Panc1 (cell line): ENCODE data around the gene C16orf78. TPM values are rescaled to one million over a fixed set of nuclear protein-coding genes. Genes with fewer than 3 reads are reported as not detected.

ENCODE experiments used
- ATAC-seq: fragments of 200-7000 bp; cut with Tn5 transposase; 2 replicates; pipeline ENCODE4 v1.9.1; 2020; ENCODE audit warnings: mild to moderate bottlenecking, moderate library complexity
- BruUV-seq: library from RNA; stranded (reverse); fragments of 400-500 nt; replicated peaks from 2 replicates; lab custom pipeline; 2021; lab: Mats Ljungman, UMichigan
- CTCF ChIA-PET: fragments of 300-600 bp; sonication (Branson Sonifier 250); formaldehyde crosslinking; loops from one replicate; lab custom pipeline; 2022; ENCODE audit warnings: antibody characterized with exemption; lab: Charles Lee
- POLR2A ChIA-PET: fragments of 300-600 bp; sonication (Branson Sonifier 250); formaldehyde crosslinking; loops from one replicate; lab custom pipeline; 2022; ENCODE audit warnings: antibody characterized with exemption; lab: Charles Lee
- DNase-seq: peaks from one replicate; pipeline ENCODE4 v3.0.0-alpha.2; 2010; ENCODE audit warnings: low read depth, low spot score
- H3K27ac ChIP-seq: 2 replicates; pipeline ENCODE4 v1.5.1; 2011; ENCODE audit warnings: mild to moderate bottlenecking, low read length, inconsistent platforms
- H3K27me3 ChIP-seq: fragments of 200-500 bp; sonication (Bioruptor generic); 2 replicates; pipeline ENCODE4 v1.6.0; 2014; ENCODE audit warnings: low read length, inconsistent platforms; ENCODE audit not compliant: control insufficient read depth, insufficient read depth
- H3K36me3 ChIP-seq: fragments of 200-500 bp; sonication (Bioruptor generic); 2 replicates; pipeline ENCODE4 v1.5.1; 2014; ENCODE audit warnings: inconsistent platforms, mild to moderate bottlenecking, low read length, moderate library complexity; ENCODE audit not compliant: control insufficient read depth, insufficient read depth
- H3K4me1 ChIP-seq: 2 replicates; pipeline ENCODE4 v1.5.1; 2011; ENCODE audit warnings: inconsistent platforms, mild to moderate bottlenecking, low read length, moderate library complexity; ENCODE audit not compliant: control insufficient read depth, insufficient read depth
- H3K4me3 ChIP-seq, 2 experiments: 2 replicates each; pipeline ENCODE4 v1.5.1; 2011 to 2012; ENCODE audit warnings: low read depth in 2 of 2, low read length in 2 of 2, mild to moderate bottlenecking in 2 of 2, inconsistent platforms in 1 of 2, moderate library complexity in 1 of 2
- H3K9me3 ChIP-seq: fragments of 200-500 bp; sonication (Bioruptor generic); 2 replicates; pipeline ENCODE4 v1.5.1; 2014; ENCODE audit warnings: low read depth, mild to moderate bottlenecking, inconsistent platforms, low read length, moderate library complexity; ENCODE audit not compliant: control insufficient read depth, insufficient read depth
- POLR2AphosphoS5 ChIP-seq: IDR thresholded peaks from 2 replicates; pipeline ENCODE4 v1.6.1; 2012; ENCODE audit warnings: mild to moderate bottlenecking, low read depth, low read length, moderate library complexity
- SIN3A ChIP-seq: IDR thresholded peaks from 2 replicates; pipeline ENCODE4 v1.6.1; 2012; ENCODE audit warnings: low read depth, mild to moderate bottlenecking, low read length, moderate library complexity, borderline replicate concordance; ENCODE audit not compliant: insufficient read depth
- TCF7L2 ChIP-seq: IDR thresholded peaks from 2 replicates; pipeline ENCODE4 v1.6.1; 2011; ENCODE audit warnings: mild to moderate bottlenecking, low read depth, low read length, inconsistent platforms
- in situ Hi-C: cut with HindIII; loops from 2 replicates; pipeline ENCODE4 v1.10.0; 2016; ENCODE audit warnings: low sequenced_read_pairs, low pct_unique_long_range_greater_than_20kb
- intact Hi-C: fragments of 100-400 bp; cut with micrococcal nuclease; formaldehyde crosslinking; loops from one replicate; pipeline ENCODE4 v1.10.0; 2022; ENCODE audit not compliant: unreplicated experiment
- total RNA-seq: library from RNA; stranded (reverse); gene quantifications from one replicate; pipeline ENCODE4 v1.2.1, GENCODE V29; 2021; ENCODE audit not compliant: unreplicated experiment
- TF ChIP-seq, protein P1 (sequence below): fragments of 450-650 bp; IDR thresholded peaks from 2 replicates; pipeline ENCODE4 v1.5.1; 2017; ENCODE audit warnings: mild to moderate bottlenecking
- TF ChIP-seq, protein P2 (sequence below), 2 experiments: IDR thresholded peaks; 2 replicates each; pipeline ENCODE4 v1.6.1; 2011 to 2012; ENCODE audit warnings: low read depth in 2 of 2, control low read depth in 1 of 2, low read length in 1 of 2, mild to moderate bottlenecking in 1 of 2, moderate library complexity in 1 of 2; ENCODE audit not compliant: insufficient read depth in 1 of 2

The C16orf78 gene
- total RNA-seq, 1 experiment from 2014 or later, result not detected

DNA sequence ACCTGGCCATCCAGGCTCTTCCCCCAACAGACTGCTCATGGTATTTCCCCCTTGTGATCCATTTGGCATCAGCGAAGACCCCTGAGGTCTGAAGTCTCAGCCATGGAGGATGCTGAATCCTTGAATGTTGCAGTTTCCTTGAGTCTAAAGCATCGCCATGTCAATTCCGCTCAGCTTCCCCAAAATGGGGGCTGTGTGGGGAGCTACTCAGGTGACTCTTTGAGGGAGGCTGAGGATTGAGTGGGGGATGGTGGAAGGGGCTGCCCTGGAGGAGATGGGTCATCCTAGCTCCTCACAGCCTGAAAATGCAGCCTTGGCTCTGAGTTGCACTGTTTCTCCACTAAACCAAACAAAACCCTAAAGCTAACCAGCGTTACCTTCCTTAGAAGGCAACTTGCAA lies 2.6 kb downstream of the C16orf78 start:
- CTCF ChIA-PET, result no interaction called here
- no peak for DNase-seq

DNA sequence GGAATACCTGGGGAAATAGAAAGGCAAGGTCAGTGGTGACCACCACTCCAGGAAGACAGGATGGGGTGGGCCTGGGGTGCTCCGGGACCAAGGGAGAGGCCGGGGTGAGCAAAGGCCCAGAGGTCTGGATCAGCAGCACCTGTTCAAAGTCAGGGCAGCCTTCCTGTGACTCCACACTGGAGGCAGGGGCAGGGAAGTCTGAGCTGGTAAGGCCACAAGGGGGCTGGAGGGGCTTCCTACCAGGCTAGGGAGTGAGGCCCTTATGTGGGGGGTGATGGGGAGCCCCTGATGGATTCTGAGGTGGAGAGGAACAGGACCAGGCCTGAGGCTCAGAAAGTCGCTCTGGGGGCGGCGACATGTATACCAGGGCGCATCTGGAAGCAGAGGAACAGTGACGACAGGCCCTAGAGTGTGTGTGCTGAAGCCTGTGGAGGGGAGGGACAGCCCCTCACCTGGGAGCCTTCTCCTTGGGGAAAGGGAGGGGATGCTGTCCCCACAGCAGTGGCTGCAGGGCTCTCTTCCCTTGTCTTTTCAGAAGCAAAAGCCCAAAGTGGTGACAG lies 3.7 kb downstream of the C16orf78 start:
- ATAC-seq, result no peak
- no TSS peak for BruUV-seq
- in situ Hi-C loops, result no loop called here

More for the DNA sequence above, 2.6 kb downstream of the C16orf78 start:
- intact Hi-C loops, result no loop called here
- ATAC-seq, result no peak
- no TSS peak for BruUV-seq
- no peak overlapping the region for H3K27ac ChIP-seq
- no peaks in the 10 kb centered on the region for H3K9me3 ChIP-seq
- POLR2A ChIA-PET, result no interaction called here
- no peaks in the 10 kb centered on the region for H3K4me1 ChIP-seq
- in situ Hi-C loops, result no loop called here
- no peaks in the 10 kb centered on the region for H3K36me3 ChIP-seq
- H3K4me3 ChIP-seq, result no peak overlapping the region
- TF ChIP-seq SIN3A, result no peak
- TF ChIP-seq, protein P1, sequence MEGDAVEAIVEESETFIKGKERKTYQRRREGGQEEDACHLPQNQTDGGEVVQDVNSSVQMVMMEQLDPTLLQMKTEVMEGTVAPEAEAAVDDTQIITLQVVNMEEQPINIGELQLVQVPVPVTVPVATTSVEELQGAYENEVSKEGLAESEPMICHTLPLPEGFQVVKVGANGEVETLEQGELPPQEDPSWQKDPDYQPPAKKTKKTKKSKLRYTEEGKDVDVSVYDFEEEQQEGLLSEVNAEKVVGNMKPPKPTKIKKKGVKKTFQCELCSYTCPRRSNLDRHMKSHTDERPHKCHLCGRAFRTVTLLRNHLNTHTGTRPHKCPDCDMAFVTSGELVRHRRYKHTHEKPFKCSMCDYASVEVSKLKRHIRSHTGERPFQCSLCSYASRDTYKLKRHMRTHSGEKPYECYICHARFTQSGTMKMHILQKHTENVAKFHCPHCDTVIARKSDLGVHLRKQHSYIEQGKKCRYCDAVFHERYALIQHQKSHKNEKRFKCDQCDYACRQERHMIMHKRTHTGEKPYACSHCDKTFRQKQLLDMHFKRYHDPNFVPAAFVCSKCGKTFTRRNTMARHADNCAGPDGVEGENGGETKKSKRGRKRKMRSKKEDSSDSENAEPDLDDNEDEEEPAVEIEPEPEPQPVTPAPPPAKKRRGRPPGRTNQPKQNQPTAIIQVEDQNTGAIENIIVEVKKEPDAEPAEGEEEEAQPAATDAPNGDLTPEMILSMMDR, result no peak
- no peak for TF ChIP-seq TCF7L2
- TF ChIP-seq, protein P2, sequence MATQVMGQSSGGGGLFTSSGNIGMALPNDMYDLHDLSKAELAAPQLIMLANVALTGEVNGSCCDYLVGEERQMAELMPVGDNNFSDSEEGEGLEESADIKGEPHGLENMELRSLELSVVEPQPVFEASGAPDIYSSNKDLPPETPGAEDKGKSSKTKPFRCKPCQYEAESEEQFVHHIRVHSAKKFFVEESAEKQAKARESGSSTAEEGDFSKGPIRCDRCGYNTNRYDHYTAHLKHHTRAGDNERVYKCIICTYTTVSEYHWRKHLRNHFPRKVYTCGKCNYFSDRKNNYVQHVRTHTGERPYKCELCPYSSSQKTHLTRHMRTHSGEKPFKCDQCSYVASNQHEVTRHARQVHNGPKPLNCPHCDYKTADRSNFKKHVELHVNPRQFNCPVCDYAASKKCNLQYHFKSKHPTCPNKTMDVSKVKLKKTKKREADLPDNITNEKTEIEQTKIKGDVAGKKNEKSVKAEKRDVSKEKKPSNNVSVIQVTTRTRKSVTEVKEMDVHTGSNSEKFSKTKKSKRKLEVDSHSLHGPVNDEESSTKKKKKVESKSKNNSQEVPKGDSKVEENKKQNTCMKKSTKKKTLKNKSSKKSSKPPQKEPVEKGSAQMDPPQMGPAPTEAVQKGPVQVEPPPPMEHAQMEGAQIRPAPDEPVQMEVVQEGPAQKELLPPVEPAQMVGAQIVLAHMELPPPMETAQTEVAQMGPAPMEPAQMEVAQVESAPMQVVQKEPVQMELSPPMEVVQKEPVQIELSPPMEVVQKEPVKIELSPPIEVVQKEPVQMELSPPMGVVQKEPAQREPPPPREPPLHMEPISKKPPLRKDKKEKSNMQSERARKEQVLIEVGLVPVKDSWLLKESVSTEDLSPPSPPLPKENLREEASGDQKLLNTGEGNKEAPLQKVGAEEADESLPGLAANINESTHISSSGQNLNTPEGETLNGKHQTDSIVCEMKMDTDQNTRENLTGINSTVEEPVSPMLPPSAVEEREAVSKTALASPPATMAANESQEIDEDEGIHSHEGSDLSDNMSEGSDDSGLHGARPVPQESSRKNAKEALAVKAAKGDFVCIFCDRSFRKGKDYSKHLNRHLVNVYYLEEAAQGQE (IDR thresholded peaks at IDR 0.05; ENCODE audit: insufficient read depth in 1 of 2, low read depth in 2 of 2, low read length in 1 of 2), result no peak
- TF ChIP-seq POLR2AphosphoS5, result no peak
- H3K27me3 ChIP-seq, result no peaks in the 10 kb centered on the region

More for the DNA sequence above, 3.7 kb downstream of the C16orf78 start:
- Histone ChIP-seq H3K27me3 (no peaks in the 10 kb centered on the region), H3K27ac (no peak overlapping the region), H3K4me3 (no peak overlapping the region), H3K36me3 (no peaks in the 10 kb centered on the region), H3K9me3 (no peaks in the 10 kb centered on the region), H3K4me1 (no peaks in the 10 kb centered on the region)
- ChIA-PET CTCF (no interaction called here), POLR2A (no interaction called here)
- DNase-seq, result no peak
- TF ChIP-seq, protein P1, result no peak
- TF ChIP-seq, protein P2 (IDR thresholded peaks at IDR 0.05; ENCODE audit: insufficient read depth in 1 of 2, low read depth in 2 of 2, low read length in 1 of 2), result no peak
- TF ChIP-seq POLR2AphosphoS5 (no peak), TCF7L2 (no peak), SIN3A (no peak)
- intact Hi-C loops, result no loop called here
